Measurements from ENCODE around the gene RDX. TPM values are rescaled to one million over a fixed set of nuclear protein-coding genes. Genes with fewer than 3 reads are reported as not detected.

The RDX gene
- total and polyA plus RNA-seq, 2 experiments from 2014 or later: 45.2 to 226 TPM

GRCh38 chr11:110190885-110191284 lies 105.5 kb downstream of the RDX start:
- Mint-ChIP-seq H3K9me3 (no peaks in the 10 kb centered on the region; the same call in 2 of the 3 replicates), H3K27ac (no peak overlapping the region), H3K4me1 (peaks cover 13% of the 10 kb centered on the region), H3K27me3 (ENCODE audit: insufficient read depth, low read depth, poor library complexity) (no peaks in the 10 kb centered on the region), H3K36me3 (ENCODE audit: low read depth) (no peaks in the 10 kb centered on the region), H3K4me3 (no peak overlapping the region)
- no peak overlapping the region for H3K4me3 ChIP-seq
- no peak for DNase-seq (ENCODE audit: low spot score)
- TF ChIP-seq ETS1 (IDR thresholded peaks at IDR 0.05) (no peak), REST (IDR thresholded peaks at IDR 0.05; ENCODE audit: unreplicated experiment) (no peak), CREB1 (CRISPR knock-in tag; IDR thresholded peaks at IDR 0.05; ENCODE audit: low read depth) (no peak), STAT1 (IDR thresholded peaks at IDR 0.05; ENCODE audit: unreplicated experiment) (no peak), ZNF331 (CRISPR knock-in tag; IDR thresholded peaks at IDR 0.05; ENCODE audit: low read depth) (no peak), JUNB (IDR thresholded peaks at IDR 0.05; ENCODE audit: unreplicated experiment) (no peak), CTCF (conservative IDR thresholded peaks at IDR 0.05; ENCODE audit: low read depth in 2 of 2) (no peak)
- no peaks in the 10 kb centered on the region for H3K27me3 ChIP-seq (ENCODE audit: insufficient read depth)
- no peak overlapping the region for H3K27ac ChIP-seq (ENCODE audit: low read depth)
- H4K20me1 ChIP-seq (replicated peaks; ENCODE audit: insufficient read depth): no peaks in the 10 kb centered on the region
- no peak overlapping the region for H3K4me2 ChIP-seq
- H2AFZ ChIP-seq: no peak overlapping the region
- ATAC-seq: no peak
- H3K4me1 ChIP-seq (ENCODE audit: insufficient read depth): peaks cover 10% of the 10 kb centered on the region
- H3K9me2 ChIP-seq (ENCODE audit: insufficient read depth): peaks cover 5% of the 10 kb centered on the region; the same call in 1 of the 2 replicates
- no peaks in the 10 kb centered on the region for H3F3A ChIP-seq (replicated peaks; ENCODE audit: low read depth)
- H3K79me2 ChIP-seq (replicated peaks; ENCODE audit: insufficient read depth): no peaks in the 10 kb centered on the region
- no peaks in the 10 kb centered on the region for H3K36me3 ChIP-seq (ENCODE audit: insufficient read depth)

- no peak overlapping the region for H3K4me3 Mint-ChIP-seq
- no peak overlapping the region for H3K27ac ChIP-seq (ENCODE audit: low read depth)
- H3K4me1 ChIP-seq (ENCODE audit: insufficient read depth): peaks cover 18% of the 10 kb centered on the region
- peaks cover 5% of the 10 kb centered on the region; the same call in 1 of the 2 replicates for H3K9me2 ChIP-seq (ENCODE audit: insufficient read depth)
- peaks cover 26% of the 10 kb centered on the region for H3K4me1 Mint-ChIP-seq
- H3F3A ChIP-seq (replicated peaks; ENCODE audit: low read depth): no peaks in the 10 kb centered on the region
- H2AFZ ChIP-seq: no peak overlapping the region
- no peak for ATAC-seq
- H3K27ac Mint-ChIP-seq: no peak overlapping the region
- H3K9me3 Mint-ChIP-seq: no peaks in the 10 kb centered on the region; the same call in 2 of the 3 replicates
- H3K36me3 ChIP-seq (ENCODE audit: insufficient read depth): no peaks in the 10 kb centered on the region
- H4K20me1 ChIP-seq (replicated peaks; ENCODE audit: insufficient read depth): no peaks in the 10 kb centered on the region
- H3K36me3 Mint-ChIP-seq (ENCODE audit: low read depth): no peaks in the 10 kb centered on the region
- H3K4me2 ChIP-seq: no peak overlapping the region
- DNase-seq (ENCODE audit: low spot score): no peak
- peaks cover 9% of the 10 kb centered on the region for H3K27me3 Mint-ChIP-seq (ENCODE audit: insufficient read depth, low read depth, poor library complexity)
- no peaks in the 10 kb centered on the region for H3K27me3 ChIP-seq (ENCODE audit: insufficient read depth)
- no peaks in the 10 kb centered on the region for H3K79me2 ChIP-seq (replicated peaks; ENCODE audit: insufficient read depth)
- no peak overlapping the region for H3K4me3 ChIP-seq
- TF ChIP-seq ZNF331 (CRISPR knock-in tag; IDR thresholded peaks at IDR 0.05; ENCODE audit: low read depth) (no peak), ZNF462 (CRISPR knock-in tag; IDR thresholded peaks at IDR 0.05) (no peak)
Observed at GRCh38 chr11:110187731-110188130, 108.7 kb downstream of the RDX start.

All from GM23338 (cell line).